Effector memory CD8-positive, alpha-beta T cell (primary cell): ENCODE data around the gene SLC6A16.
"Not testable (repeated sequence)": the region's sequence is repeated elsewhere in the genome, so short reads cannot be mapped to it uniquely, and the experiment has no call there.

Experiments used
- ATAC-seq: fragments of 150-1000 bp; cut with Tn5 transposase; replicated peaks from 2 replicates; pipeline ENCODE4 v1.10.0; 2021; ENCODE audit warnings: mild to moderate bottlenecking, moderate library complexity
- DNase-seq, 3 experiments: peaks; one replicate each; pipeline ENCODE4 v3.0.0; 2021
- H3K27ac Mint-ChIP-seq, 2 donors: one replicate each; pipeline ENCODE4 v1.8.0; 2022; ENCODE audit warnings: mild to moderate bottlenecking in 2 of 2, mixed read lengths in 2 of 2, moderate library complexity in 2 of 2
- H3K27me3 Mint-ChIP-seq, 2 donors: one replicate each; pipeline ENCODE4 v1.8.0; 2022; ENCODE audit warnings: mixed read lengths in 2 of 2
- H3K36me3 Mint-ChIP-seq: one replicate; pipeline ENCODE4 v1.8.0; 2022; ENCODE audit warnings: mild to moderate bottlenecking, moderate library complexity, mixed read lengths; ENCODE audit not compliant: insufficient read depth
- H3K4me1 Mint-ChIP-seq, 2 donors: one replicate each; pipeline ENCODE4 v1.8.0; 2022; ENCODE audit warnings: low read depth in 2 of 2, mixed read lengths in 2 of 2
- H3K4me3 Mint-ChIP-seq, 2 donors: one replicate each; pipeline ENCODE4 v1.8.0; 2022; ENCODE audit warnings: mild to moderate bottlenecking in 2 of 2, mixed read lengths in 2 of 2, moderate library complexity in 2 of 2
- H3K9me3 Mint-ChIP-seq, 2 donors: one replicate each; pipeline ENCODE4 v1.8.0; 2022; ENCODE audit warnings: mixed read lengths in 2 of 2

SLC6A16 gene

DNA sequence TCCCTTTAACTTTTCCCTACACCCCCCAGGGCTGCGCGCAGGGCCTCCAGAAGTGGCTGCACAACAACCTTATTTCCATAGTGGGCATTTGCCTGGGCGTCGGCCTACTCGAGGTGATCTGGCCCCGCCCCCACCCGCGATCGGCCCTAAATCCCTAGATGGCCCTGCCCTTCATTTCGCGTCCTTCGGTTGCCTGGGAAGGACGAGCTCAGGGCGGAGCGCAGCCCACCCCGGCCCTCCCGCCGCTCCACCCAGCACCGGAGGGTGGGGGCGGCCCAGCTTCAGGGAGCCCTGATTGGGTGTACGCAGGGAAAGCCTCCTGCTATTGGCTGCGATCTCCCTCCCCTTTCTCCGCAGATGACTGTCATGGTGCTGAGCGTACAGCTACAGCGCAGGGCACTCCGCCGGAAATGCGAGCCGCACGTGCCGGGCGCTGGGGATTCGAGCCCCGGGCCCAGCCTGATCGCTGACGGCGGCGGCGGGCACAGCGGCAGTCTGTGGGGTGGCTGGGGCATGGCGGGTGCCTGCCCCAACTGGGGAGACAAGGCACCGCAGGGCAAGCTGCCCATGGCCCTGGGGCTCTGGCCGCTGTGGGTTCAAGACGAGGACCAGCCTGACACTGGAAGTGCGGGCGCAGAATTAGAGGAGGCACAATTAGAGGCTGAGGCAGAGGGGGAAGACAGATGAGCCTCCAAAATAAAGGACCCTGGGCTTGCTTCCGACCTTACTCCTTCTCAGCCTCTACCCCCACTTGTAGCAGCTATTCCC lies 14.5 kb upstream of the SLC6A16 start:
- ATAC-seq (no peak), DNase-seq (no peak)
- H3K36me3 Mint-ChIP-seq: peaks cover 37% of the 10 kb centered on the region

DNA sequence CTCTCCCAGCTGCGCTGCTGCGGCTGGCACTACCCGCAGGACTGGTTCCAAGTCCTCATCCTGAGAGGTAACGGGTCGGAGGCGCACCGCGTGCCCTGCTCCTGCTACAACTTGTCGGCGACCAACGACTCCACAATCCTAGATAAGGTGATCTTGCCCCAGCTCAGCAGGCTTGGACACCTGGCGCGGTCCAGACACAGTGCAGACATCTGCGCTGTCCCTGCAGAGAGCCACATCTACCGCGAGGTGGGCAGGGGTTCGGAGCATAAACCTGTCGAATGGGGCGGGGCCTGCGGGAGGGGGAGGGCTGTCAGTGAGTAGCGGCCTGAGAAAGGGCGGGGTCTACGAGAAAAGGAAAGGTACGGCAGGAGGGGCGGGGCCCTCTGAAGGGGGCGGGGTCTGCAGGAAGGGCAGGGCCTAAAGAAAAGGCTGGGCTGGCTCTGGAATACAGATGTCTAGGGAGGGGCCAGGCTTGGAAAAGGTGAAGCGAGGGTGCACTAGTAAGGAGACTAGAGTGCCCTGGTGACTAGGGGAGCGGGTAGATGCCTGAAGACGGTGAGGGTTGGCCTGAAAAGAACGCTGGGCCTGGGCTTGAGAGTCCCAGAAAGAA lies 13.8 kb upstream of the SLC6A16 start:
- Mint-ChIP-seq H3K4me3 (peak overlapping the region; percentile 35 to 48), H3K27me3 (no peaks in the 10 kb centered on the region), H3K9me3 (no peaks in the 10 kb centered on the region), H3K27ac (peak overlapping the region; percentile 75 to 99), H3K36me3 (peaks cover 34% of the 10 kb centered on the region), H3K4me1 (peaks cover 41 to 60% of the 10 kb centered on the region in 2 donors)
- no peak for DNase-seq
- no peak for ATAC-seq

More for the DNA sequence above, 14.5 kb upstream of the SLC6A16 start:
- H3K4me3 Mint-ChIP-seq: peak overlapping the region in 1 of 2 donors; percentile 66
- peaks cover 36 to 54% of the 10 kb centered on the region in 2 donors for H3K4me1 Mint-ChIP-seq
- no peaks in the 10 kb centered on the region for H3K9me3 Mint-ChIP-seq
- H3K27ac Mint-ChIP-seq: peak overlapping the region; percentile 95 to 99
- H3K27me3 Mint-ChIP-seq: no peaks in the 10 kb centered on the region

DNA sequence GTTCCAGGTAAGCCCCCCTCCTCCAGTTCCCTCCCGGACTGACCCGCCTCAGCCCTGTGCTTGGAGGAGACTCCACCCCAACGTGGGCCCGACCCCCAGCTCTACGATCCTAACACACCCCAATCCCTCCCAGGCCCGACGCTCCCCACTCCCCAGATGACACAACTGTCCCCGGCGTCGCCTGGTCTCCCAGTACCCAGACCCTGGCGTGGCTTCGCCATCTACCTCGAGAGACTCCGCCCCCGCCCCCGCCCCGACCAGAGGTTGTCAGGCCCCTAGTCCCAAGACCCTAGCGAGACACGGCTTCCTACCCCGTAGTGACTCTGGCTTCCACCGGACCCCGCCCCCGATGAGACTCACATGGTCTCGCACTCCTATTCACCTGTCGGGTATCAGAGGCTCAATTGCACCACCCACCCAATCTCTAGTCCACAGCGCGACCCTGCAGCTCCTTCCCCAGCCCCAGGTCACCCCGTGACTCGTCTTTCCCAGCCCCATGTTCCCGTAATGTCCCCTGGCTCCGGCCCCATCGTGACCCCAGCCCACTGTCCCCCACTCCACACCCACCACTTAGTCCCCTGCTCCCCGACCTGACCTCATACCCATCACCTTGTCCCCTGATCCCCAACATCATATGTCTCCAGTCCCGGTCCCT lies 13.2 kb upstream of the SLC6A16 start:
- Mint-ChIP-seq H3K27me3 (no peaks in the 10 kb centered on the region), H3K4me1 (peaks cover 47 to 67% of the 10 kb centered on the region in 2 donors), H3K36me3 (peaks cover 34% of the 10 kb centered on the region), H3K4me3 (peak overlapping the region; percentile 35 to 48), H3K27ac (peak overlapping the region; percentile 87 to 99), H3K9me3 (no peaks in the 10 kb centered on the region)
- DNase-seq (no peak), ATAC-seq (no peak)

DNA sequence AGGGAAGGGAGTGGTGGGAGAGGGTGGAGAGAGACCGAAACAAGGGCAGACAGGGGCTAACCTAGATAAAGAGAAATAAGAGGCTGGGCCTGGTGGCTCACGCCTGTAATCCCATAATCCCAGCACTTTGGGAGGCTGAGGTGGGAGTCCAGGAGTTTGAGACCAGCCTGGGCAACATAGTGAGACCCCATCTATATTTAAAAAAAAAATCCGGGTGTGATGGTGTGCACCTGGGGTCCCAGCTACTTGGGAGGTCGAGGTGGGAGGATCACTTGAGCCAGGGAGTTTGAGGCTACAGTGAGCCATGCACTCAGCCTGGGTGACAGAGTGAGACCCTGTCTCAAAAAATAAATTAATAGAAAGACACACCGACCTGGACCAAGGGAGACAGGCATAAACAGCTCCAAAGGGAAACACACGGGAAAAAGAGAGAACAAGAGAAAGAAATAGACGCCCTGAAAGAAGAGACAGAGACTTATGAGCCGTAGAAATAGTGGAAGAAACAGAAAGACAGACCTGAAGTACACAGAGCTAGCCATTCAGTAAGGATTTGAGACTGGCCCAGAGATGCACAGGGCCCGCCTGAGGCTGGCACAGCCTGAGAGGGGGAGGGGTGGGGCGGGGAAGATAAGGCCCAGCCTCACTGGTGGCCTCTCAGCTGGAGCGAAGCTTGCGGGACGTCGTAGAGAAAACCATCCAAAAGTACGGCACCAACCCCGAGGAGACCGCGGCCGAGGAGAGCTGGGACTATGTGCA lies 12.5 kb upstream of the SLC6A16 start:
- ATAC-seq (no peak), DNase-seq (no peak)
- H3K36me3 Mint-ChIP-seq: peaks cover 34% of the 10 kb centered on the region
- H3K27ac Mint-ChIP-seq: peak overlapping the region; percentile 87 to 99
- no peaks in the 10 kb centered on the region for H3K9me3 Mint-ChIP-seq
- peak overlapping the region; percentile 53 to 99 for H3K4me3 Mint-ChIP-seq
- no peaks in the 10 kb centered on the region for H3K27me3 Mint-ChIP-seq
- H3K4me1 Mint-ChIP-seq: peaks cover 50 to 67% of the 10 kb centered on the region in 2 donors

DNA sequence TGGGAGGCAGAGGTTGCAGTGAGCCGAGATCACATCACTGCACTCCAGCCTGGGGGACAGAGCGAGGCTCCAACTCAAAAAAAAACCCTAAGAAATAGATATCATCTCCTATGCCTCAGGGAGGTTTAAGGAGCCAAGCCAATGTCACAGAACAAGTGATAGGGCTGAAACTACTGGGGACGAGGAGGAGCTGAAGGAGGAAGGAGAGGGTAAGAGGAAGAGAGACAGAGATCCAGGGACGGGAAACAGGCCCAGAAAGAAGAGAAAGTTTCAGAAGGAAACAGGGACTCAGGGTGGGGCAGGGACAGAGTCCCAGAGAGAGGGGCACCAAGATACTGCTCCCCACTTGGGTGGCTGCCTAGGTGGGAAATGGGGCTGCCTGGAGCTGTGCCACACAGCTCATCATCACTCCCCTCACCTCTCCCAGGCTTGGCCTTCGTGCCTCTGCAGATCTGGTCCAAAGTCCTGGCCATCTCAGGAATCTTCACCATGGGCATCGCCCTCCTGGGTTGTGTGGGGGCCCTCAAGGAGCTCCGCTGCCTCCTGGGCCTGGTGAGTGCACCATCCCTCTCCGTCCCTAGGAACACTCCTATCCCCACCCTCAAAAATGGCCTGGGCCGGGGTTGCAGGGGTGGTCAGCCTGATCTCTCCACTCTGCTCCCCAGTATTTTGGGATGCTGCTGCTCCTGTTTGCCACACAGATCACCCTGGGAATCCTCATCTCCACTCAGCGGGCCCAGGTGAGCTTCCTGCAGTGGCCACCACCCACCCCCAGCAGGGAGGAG lies 11.7 kb upstream of the SLC6A16 start:
- Mint-ChIP-seq H3K27ac (peak overlapping the region; percentile 87 to 99), H3K36me3 (peaks cover 34% of the 10 kb centered on the region)

DNA sequence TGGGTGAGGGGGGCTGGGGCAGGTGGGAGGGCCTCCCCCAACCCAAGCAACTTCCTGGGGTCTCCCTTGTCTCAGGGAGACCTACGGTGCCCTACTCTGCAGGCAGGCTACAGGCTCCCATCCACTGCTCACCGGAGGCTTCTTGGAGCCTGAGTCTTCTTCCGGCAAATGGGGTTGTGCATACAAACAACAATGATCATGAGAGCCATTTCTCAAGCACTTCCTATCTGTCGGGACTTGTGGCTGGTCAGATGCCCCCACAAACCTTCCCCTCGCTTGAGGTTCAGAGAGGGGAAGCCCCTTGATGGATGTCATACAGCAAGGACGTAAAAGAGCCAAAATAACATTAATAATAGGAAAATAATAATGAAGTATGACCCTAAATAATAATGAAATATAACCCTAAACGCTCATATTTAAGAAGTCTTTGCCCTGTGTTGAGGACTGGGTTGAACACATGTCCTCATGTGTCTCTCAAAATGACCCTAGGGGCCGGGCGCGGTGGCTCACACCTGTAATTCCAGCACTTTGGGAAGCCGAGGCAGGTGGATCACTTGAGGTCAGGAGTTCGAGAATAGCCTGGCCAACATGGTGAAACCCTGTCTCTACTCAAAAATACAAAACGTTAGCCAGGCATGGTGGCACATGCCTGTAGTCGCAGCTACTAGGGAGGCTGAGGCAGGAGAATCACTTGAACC lies 10.9 kb upstream of the SLC6A16 start:
- peak overlapping the region; percentile 86 to 99 for H3K4me3 Mint-ChIP-seq
- peak; percentile 39 for ATAC-seq
- H3K27ac Mint-ChIP-seq: peak overlapping the region; percentile 87 to 99
- peaks cover 34% of the 10 kb centered on the region for H3K36me3 Mint-ChIP-seq
- peak in 1 of 3 experiments; percentile 35 for DNase-seq
- no peaks in the 10 kb centered on the region for H3K27me3 Mint-ChIP-seq
- peaks cover 61 to 76% of the 10 kb centered on the region in 2 donors for H3K4me1 Mint-ChIP-seq
- no peaks in the 10 kb centered on the region for H3K9me3 Mint-ChIP-seq

More for the DNA sequence above, 11.7 kb upstream of the SLC6A16 start:
- Mint-ChIP-seq H3K9me3 (no peaks in the 10 kb centered on the region), H3K4me3 (peak overlapping the region; percentile 86 to 99), H3K4me1 (peaks cover 55 to 72% of the 10 kb centered on the region in 2 donors), H3K27me3 (no peaks in the 10 kb centered on the region)
- no peak for ATAC-seq
- DNase-seq: no peak

DNA sequence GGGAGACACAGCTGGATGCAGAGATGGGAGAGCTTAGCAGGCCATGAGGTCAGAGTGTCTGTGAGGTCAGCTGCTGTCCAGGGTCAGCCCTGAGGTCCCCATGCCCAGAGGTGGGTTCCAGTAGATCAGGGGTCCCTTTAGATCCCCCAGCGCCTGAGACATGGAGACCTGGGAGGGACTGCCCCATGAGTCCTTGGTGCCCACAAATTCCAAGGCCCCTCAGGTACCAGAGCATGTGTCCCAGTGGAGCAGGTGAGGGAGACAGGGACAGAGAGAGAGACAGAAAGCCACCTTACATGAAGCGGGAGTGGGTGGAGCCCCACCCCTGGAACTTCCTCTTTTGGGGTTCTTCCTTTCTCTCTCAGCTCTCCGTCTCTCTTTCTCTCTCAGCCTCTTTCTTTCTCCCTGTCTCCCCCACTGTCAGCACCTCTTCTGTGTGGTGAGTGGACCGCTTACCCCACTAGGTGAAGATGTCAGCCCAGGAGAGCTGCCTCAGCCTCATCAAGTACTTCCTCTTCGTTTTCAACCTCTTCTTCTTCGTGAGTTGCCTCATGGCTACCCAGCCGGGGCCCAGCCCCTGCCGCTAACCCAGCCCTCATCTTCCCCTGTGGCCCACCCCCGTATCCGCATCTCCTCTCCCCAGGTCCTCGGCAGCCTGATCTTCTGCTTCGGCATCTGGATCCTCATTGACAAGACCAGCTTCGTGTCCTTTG lies 10.2 kb upstream of the SLC6A16 start, which contains the start of gene CD37:
CD37 (plus strand) TSS at position 336 of the 713 bp plus-strand sequence; CDS start at position 471, 135 bp downstream.
- H3K27ac Mint-ChIP-seq: peak within 1 kb of the TSS; percentile 87 to 99
- peak within 1 kb of the TSS; percentile 86 to 99 for H3K4me3 Mint-ChIP-seq
- peaks cover 60 to 75% of the 10 kb centered on the region in 2 donors for H3K4me1 Mint-ChIP-seq
- H3K27me3 Mint-ChIP-seq: no peaks in the 10 kb centered on the region
- peak; percentile 70 for ATAC-seq
- no peaks in the 10 kb centered on the region for H3K9me3 Mint-ChIP-seq
- peak; percentile 44 to 65 (median 49) for DNase-seq
- H3K36me3 Mint-ChIP-seq: peaks cover 30% of the 10 kb centered on the region

DNA sequence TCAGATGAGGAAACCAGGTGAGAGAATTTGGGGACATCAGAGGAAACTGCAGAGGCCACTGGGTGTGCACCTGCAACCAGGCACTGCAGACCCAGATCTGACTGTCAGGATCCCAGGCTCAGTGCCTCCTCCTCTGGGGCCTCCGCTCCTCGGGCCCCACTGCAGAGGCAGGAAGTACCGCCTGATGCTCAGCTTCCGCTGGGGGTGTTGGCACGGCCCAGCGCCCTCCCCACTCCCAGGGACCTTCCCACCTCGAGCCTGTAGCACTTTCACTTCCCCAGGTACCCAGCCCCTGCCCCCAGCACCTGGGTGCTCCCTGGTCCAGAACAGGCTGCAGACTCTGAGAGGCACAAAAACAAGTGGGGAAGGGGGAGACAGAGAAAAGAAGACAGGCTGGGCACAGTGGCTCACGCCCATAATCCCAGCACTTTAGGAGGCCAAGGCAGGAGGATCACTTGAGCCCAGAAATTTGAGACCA lies 8.9 kb upstream of the SLC6A16 start:
- ATAC-seq: peak; percentile 67
- peaks cover 61 to 74% of the 10 kb centered on the region in 2 donors for H3K4me1 Mint-ChIP-seq
- peak overlapping the region; percentile 86 to 99 for H3K4me3 Mint-ChIP-seq
- H3K27ac Mint-ChIP-seq: peak overlapping the region; percentile 87 to 99
- peak; percentile 41 to 59 (median 43) for DNase-seq
- H3K36me3 Mint-ChIP-seq: peaks cover 30% of the 10 kb centered on the region
- no peaks in the 10 kb centered on the region for H3K9me3 Mint-ChIP-seq
- no peaks in the 10 kb centered on the region for H3K27me3 Mint-ChIP-seq

DNA sequence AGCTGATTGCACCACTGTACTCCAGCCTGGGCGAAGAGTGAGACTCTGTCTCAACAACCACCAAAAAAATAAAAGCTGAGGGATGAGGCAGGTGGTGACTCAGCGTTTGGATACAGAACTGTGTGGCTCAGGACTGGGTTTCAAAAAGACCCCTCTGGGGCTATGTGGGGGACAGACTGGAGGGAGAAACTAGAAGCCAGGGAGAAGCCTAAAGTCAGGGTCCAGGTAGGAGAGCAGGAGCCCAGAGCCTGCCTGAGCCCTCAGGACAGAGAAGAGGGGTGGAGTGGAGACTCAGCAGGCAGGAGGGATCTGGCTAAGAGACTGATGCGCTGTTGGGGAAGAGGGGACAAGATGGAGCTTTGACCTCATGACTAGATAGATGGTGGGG lies 8.4 kb upstream of the SLC6A16 start:
- Mint-ChIP-seq H3K4me3 (peak overlapping the region; percentile 86 to 99), H3K4me1 (peaks cover 58 to 70% of the 10 kb centered on the region in 2 donors), H3K27me3 (no peaks in the 10 kb centered on the region), H3K27ac (peak overlapping the region; percentile 87 to 99), H3K9me3 (no peaks in the 10 kb centered on the region), H3K36me3 (peaks cover 26% of the 10 kb centered on the region)
- DNase-seq (no peak), ATAC-seq (no peak)

DNA sequence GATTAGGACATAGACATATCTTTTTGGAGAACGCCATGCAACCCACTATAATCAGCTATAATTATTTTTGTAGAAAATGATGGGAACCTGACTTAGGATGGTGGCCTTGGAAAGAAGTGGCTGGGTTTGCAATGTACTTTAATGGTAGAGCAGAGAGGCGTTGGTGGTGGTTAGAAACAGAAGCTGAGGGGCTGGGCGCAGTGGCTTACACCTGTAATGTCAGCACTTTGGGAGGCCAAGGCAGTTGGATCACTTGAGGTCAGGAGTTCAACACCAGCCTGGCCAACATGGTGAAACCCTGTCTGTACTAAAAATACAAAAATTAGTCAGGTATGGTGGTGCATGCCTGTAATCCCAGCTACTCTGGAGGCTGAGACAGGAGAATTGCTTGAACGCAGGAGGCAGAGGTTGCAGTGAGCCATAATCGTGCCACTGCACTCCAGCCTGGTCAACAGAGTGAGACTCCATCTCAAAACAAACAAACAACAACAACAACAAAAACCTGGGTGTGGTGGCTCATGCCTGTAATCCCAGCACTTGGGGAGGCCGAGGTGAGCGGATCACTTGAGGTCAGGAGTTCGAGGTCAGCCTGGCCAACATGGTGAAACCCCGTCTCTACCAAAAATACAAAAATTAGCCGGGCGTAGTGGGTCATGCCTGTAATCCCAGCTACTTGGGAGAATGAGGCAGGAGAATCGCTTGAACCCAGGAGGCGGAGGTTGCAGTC lies 7.9 kb upstream of the SLC6A16 start:
- not testable (repeated sequence) for H3K9me3 Mint-ChIP-seq, H3K27me3 Mint-ChIP-seq, DNase-seq, ATAC-seq
- Mint-ChIP-seq H3K4me3 (peak overlapping the region; percentile 86 to 99), H3K4me1 (peaks cover 59 to 71% of the 10 kb centered on the region in 2 donors), H3K36me3 (peaks cover 23% of the 10 kb centered on the region), H3K27ac (peak overlapping the region; percentile 87 to 99)

DNA sequence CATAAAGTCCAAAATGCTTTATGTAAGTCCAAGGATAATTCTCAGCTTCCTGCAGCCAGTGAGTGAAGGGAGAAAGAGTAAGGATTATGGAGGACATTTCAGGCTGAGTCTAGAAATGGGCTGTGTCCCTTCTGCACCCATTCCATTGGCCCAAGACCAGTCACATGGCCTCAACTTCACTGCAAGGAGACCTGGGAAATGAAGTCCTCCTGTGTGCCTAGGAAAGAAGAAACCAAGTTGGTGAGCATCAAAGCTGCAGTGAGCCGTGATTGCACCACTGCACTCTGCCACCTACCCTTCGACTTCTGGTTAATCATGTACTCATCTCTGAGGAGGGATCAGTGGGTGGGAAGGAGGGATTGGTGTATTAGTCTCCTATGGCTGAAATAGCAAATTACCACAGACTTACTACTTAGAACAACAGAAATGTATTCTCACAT lies 6.6 kb upstream of the SLC6A16 start:
- Mint-ChIP-seq H3K4me3 (peak overlapping the region in 1 of 2 donors; percentile 19), H3K27ac (peak overlapping the region; percentile 28 to 83), H3K9me3 (no peaks in the 10 kb centered on the region), H3K36me3 (peaks cover 14% of the 10 kb centered on the region), H3K27me3 (no peaks in the 10 kb centered on the region), H3K4me1 (peaks cover 55 to 64% of the 10 kb centered on the region in 2 donors)
- DNase-seq: peak; percentile 38 to 48 (median 45)
- peak; percentile 65 for ATAC-seq
